GM21447 (cell line): Measurements from ENCODE around the gene PRRX2.
"Not testable (repeated sequence)": the region's sequence is repeated elsewhere in the genome, so short reads cannot be mapped to it uniquely, and the experiment has no call there.

Source experiments
- ATAC-seq: cut with Tn5 transposase; IDR thresholded peaks from one replicate; pipeline ENCODE4 v1.9.1; 2021; ENCODE audit not compliant: unreplicated experiment

PRRX2 gene

DNA sequence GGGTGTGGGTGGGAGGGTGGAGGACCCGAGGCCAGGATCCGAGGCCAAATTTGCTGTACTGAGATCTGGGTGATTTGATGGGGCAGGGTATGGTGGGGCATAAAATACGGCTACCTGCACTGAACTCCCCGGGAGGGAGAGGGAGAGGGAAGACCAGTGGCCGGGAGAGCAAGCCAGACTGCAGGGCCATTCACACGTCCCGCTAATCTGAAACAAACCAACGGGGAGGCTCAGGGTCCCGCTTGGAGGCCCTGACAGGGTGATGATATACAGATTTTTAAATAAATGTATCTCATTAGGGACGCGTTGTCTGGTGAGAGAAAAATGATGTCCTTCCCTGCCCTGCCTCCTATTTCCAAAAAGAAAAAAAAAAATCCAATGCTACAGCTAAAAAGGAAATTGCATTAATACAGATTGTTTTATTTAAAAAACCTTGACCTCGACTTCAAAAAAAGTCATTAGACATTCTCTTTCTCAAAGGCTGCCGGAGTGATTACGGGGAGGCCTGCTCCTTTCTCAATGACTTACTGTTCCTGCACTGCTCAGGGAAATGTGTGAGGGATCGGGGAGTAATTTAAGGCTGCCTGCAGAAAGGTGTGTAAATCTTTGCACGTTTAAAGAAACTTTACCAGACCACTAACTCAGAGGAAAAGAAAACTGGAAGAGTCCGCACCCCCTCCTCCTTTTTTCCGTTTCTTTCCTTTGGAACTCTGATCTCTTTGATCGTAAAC lies 11.5 kb upstream of the PRRX2 start:
- no peak for ATAC-seq

DNA sequence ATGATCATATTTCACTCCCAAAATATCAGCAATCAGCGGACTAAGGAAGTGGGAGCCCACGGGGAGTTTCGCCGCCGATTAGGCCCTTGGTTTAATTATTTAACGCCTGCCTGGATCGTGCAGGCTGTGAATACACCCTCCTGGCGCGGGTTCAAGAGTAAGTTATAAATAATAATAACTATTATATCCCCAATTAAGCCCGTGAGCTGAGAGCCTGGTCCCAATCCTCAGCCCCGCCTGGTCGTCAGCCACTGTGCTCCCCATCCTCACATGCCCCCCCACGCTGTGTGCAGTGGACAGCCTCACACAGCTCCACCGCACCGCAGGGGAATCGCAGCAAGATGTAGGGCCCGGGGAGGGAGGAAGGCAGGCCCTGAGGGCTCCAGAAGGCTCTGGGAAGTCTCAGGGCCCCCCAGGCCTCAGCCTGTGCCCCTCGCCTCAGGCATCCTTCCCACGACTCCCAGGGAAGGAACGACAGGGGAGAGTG lies 10.8 kb upstream of the PRRX2 start:
- ATAC-seq: no peak

- no peak for ATAC-seq
Observed at GRCh38 chr9:129655154-129655553, 10.3 kb upstream of the PRRX2 start.

- ATAC-seq: no peak
Observed at GRCh38 chr9:129655696-129656095, 9.8 kb upstream of the PRRX2 start.

GRCh38 chr9:129656795-129657390 lies 8.6 kb upstream of the PRRX2 start:
- ATAC-seq: no peak

DNA sequence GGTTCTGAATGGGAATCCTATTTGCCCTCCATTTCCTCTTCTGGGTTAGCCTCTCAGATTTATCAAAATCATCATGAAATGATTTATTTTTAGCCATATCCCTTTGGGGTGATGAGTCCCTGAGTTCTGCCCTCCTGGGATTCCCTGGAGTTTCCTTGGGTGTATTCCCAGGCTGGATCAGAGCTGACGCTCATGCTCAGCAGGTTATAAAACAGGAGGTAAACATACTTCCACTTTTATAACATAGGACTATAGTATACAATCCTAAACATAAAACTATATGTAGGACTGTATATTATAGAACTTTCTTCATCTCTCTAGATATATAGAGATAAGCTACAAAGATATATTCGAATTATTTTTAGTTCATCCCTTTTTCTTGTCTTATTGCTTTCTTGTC lies 4.4 kb upstream of the PRRX2 start:
- no peak for ATAC-seq

GRCh38 chr9:129662239-129662638 lies 3.2 kb upstream of the PRRX2 start:
- ATAC-seq: not testable (repeated sequence)

- no peak for ATAC-seq
Observed at GRCh38 chr9:129664746-129665388, 580 bp upstream of the PRRX2 start.

GRCh38 chr9:129665814-129666520 lies 520 bp downstream of the PRRX2 start:
- no peak for ATAC-seq

- ATAC-seq: no peak
Observed at GRCh38 chr9:129666575-129666974, 1.1 kb downstream of the PRRX2 start.

DNA sequence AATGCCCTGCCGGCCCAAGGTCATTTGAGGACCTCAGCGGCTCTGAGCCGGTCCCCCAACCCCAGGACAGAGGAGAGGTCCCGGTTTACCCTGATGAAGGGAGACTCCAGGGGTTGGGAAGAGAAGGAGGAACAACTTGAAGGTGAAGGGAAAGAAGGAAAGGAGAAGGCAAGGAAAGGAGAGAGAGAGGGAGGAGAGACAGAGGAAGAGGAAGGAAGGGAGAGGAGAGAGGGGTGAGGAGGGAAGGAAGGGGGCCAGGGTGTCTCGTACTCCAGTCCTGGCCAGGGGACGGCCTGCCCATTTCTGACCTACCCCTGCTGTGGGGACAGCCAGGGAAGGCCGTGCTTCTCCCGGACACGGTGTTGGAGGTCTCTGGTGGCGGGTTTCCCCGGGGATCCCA lies 1.9 kb downstream of the PRRX2 start:
- no peak for ATAC-seq

- ATAC-seq: no peak
Observed at GRCh38 chr9:129667850-129668249, 2.4 kb downstream of the PRRX2 start.

DNA sequence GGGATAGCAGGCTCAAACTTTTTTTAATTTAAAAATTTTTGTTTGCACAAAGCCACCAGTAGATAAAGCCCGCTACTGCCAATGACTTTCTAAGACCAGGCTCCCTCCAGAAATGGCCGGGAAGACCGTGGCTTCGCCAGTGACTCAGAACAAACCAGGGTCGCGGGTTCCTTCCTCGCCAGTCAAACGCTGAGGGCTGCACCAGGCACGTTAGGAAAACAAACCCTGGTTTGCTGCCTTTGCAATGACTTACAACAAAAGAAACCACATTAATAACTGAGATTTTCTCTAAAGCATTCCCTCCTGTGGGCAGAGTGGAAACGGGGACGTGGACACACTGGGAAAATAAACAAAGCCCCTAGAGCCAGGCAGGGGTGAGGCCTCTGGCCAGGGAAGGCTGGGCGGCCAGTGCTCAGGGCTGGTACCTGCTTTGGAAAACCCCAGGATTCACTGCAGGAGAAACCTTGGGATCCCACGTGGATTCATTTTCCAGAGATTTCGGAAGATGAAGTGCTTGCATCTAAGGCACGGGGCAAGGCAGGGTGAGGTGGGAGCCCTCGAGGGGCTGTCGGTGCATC lies 3.8 kb downstream of the PRRX2 start:
- ATAC-seq: no peak

DNA sequence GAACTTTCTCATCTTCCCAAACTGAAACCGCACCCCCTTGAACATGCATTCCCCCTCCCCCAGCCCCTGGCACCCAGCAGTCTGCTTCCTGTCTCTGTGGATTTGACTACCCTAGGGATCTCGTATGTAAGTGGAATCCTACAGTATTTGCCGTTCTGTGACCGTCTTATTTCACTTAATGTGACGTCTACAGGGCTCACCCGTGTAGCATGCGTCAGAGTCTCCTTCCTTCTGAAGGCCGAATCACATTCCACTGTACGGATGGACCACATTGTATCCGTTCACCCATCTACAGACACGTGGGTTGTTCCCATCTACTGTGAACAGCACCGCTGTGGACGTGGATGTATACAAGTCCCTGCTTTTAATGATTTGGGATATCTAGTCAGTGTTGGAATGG lies 4.5 kb downstream of the PRRX2 start:
- no peak for ATAC-seq

GRCh38 chr9:129671065-129671464 lies 5.6 kb downstream of the PRRX2 start:
- ATAC-seq: no peak

GRCh38 chr9:129671519-129671918 lies 6.1 kb downstream of the PRRX2 start:
- ATAC-seq: no peak

- no peak for ATAC-seq
Observed at GRCh38 chr9:129672702-129673101, 7.3 kb downstream of the PRRX2 start.

DNA sequence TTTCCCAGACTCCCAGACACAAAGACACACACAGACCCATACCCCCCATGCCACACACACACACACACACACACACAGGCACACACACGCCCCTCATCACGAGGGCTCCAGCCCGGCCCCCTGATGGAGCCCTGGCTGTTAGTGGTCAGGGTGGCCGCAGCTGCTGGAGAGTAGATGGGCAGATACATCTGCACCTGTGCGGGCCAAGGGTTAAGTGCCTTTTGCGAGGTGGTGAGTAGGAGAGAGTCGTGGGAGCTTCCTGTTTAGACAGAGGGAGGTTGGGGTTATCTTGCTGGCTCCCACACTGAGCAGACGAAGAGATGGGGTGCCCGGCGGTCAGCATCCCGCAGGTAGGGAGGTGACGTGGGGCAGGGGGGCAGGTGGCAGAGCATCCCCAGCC lies 8.2 kb downstream of the PRRX2 start:
- no peak for ATAC-seq

DNA sequence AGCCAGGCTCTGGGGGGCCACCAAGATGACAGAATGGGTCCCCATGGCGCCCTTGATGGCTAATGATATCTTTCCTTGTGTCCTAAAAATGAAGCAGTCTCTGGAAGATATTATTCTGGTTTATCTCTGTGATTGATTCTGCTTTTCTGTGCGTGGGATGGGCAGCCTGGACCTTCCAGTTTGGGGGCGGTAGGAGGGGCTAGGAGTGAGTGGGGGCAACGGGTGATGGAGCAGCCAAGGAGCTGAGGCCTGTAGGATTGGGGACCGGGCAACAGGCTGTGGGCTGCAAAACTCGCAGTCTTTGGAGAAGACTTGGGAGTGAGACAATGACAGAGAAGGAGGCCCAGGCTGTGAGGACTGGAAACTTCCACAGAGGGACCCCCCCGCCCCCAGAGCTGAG lies 8.8 kb downstream of the PRRX2 start:
- ATAC-seq: no peak

DNA sequence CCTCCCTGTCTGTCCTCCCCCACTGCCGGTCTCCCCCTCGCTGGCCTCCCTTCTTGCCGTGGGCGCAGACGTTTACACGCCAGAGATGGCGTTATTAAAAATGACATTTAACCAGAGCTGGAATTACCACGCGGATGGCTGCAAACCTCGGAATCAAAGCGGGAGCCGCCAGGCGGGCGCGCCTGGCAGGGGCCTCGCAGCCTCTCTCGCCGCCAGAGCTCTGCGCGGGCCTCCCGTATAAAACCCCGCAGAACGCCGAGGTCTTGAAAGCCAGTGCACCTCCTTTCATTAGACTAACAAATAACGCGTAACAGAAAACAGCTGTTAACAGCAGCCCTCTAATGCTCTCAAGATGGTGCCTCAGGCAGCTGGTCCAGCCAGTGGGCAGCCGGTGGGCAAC lies 10.2 kb downstream of the PRRX2 start:
- no peak for ATAC-seq

- ATAC-seq: no peak
Observed at GRCh38 chr9:129676287-129676686, 10.8 kb downstream of the PRRX2 start.
